Measurements from ENCODE around the gene SLC17A3.

The SLC17A3 gene

GRCh38 chr6:25835442-25836283, 38.4 kb downstream of the SLC17A3 start:
- no peak for DNase-seq

DNA sequence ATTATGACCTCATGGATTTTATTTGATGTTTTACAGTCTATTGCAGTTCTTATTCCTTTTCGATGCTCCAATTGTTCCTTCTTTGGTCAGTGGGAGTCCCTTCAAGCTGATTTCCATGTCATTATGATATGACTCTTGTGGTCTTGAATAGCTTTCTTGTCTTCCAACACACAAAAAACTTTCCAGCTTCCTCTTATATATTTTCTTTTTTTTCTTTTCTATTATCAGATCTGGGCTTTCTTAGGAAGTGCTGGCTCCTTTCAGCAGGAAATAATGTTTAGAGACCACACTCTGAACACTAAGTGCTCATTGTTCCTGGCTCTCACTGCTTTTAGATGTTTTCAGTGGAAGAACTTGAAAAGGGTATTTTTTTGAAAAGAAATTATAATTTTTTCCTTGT, 39.1 kb downstream of the SLC17A3 start:
- no peak for DNase-seq

- no peak for DNase-seq
These were observed 40.9 kb downstream of the SLC17A3 start for GRCh38 chr6:25833136-25833535.

DNA sequence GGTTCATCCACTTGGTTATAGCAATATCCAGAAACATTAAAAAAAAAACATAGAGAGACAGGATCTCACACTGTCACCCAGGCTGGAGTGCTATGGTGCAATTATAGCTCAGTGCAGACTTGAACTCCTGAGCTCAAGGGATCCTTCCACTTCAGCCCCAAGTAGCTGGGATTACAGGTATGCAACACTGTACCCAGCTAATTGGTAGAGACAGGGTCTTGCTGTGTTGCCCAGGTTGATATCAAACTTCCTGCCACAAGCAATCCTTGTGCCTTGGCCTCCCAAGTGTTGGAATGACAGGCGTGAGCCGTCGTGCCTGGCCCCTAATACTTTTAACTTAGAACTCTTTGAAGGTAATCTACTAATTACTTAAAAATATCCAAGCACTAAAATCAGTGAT, 41.4 kb downstream of the SLC17A3 start:
- DNase-seq = no peak

GRCh38 chr6:25832307-25832662, 41.8 kb downstream of the SLC17A3 start:
- no peak for DNase-seq

- no peak for DNase-seq
These were observed 42.3 kb downstream of the SLC17A3 start, which contains the start of gene SLC17A1 for GRCh38 chr6:25831532-25832306. Gene SLC17A1, minus strand, starts transcription at chr6:25832052. Its CDS starts 1,495 bp downstream, at chr6:25830557.

- DNase-seq = no peak
These were observed 43.6 kb downstream of the SLC17A3 start for GRCh38 chr6:25830458-25830857.

- DNase-seq = no peak
These were observed 44.7 kb downstream of the SLC17A3 start for GRCh38 chr6:25829375-25829774.

DNA sequence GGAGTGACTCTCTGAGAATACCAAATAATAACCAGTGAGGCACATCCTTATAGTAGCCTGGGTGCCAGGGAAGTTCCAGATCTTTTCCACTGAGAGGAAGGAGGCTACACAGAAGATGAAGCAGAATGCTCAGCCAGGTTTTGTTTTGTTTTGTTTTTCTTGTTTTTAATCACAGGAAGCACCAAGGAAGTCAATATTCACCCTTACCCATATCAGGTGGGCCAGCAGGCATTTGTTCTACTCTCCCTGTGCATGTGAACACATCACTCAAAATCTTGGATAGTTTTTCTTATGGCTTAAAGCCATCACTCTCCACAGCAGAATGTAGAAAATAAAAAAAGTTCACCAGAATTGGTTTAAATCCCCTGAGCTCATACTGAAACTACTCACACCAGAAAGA, 52.7 kb downstream of the SLC17A3 start:
- DNase-seq = no peak

DNA sequence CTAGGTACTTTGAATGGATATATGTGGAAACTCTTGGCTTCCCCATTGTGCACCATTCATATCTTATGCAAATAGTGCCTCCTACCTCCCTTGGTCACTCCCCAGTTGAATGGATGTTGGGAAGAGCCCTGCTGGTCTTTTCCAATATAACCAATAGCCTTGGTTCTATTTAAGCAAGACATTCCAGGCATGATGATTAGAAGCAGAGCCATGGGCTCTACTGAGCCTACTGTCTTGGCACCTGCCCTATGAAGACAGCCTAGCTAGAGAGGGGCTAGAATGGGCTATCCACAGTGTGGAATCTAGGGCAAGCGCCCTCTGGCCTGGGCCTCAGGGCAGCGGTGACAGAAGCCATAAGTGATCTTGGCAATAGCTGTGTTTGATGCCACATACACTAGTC, 57.8 kb downstream of the SLC17A3 start:
- DNase-seq = no peak

- DNase-seq = no peak
These were observed 58.8 kb downstream of the SLC17A3 start for GRCh38 chr6:25815194-25815593.

- no peak for DNase-seq
These were observed 69.2 kb downstream of the SLC17A3 start for GRCh38 chr6:25804804-25805203.

DNA sequence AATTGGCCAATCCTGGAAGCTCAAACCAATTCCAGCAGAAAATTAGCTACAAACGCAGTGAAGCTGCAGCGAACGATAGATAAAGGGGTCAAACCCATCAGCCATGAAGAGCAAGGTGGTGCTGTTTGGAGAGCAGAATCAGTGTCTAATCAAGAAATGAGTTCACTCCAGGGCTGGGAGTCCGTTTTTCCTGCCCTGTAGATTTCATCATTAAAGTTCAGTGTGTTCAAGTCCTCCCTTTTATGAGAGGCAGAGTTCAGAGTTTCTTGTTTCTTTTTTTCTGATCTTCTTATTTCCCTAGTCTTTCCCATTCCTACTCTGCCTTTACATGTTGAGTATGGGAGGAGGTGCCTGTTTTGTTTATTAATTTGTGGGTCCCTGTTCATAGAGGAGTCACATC, 72.6 kb downstream of the SLC17A3 start:
- no peak for DNase-seq
